ENCODE measurements around the gene SLC6A2.
"Not testable (repeated sequence)": the region's sequence is repeated elsewhere in the genome, so short reads cannot be mapped to it uniquely, and the experiment has no call there.

SLC6A2 gene

GRCh38 chr16:55713103-55713502, 57.3 kb downstream of the SLC6A2 start:
- DNase-seq (ENCODE audit: low read depth) = no peak

GRCh38 chr16:55717326-55717725, 61.5 kb downstream of the SLC6A2 start:
- no peak for DNase-seq (ENCODE audit: low read depth)

GRCh38 chr16:55725055-55725777, 69.4 kb downstream of the SLC6A2 start:
- DNase-seq (ENCODE audit: low read depth) = no peak

GRCh38 chr16:55728797-55729196, 73.0 kb downstream of the SLC6A2 start:
- no peak for DNase-seq (ENCODE audit: low read depth)

- no peak for DNase-seq (ENCODE audit: low read depth)
Observed at GRCh38 chr16:55730115-55730514, 74.3 kb downstream of the SLC6A2 start.

- DNase-seq (ENCODE audit: low read depth) = no peak
Observed at GRCh38 chr16:55732496-55732895, 76.7 kb downstream of the SLC6A2 start.

- no peak for DNase-seq (ENCODE audit: low read depth)
Observed at GRCh38 chr16:55734665-55735064, 78.9 kb downstream of the SLC6A2 start.

GRCh38 chr16:55735120-55735781, 79.5 kb downstream of the SLC6A2 start:
- DNase-seq (ENCODE audit: low read depth) = no peak

- no peak for DNase-seq (ENCODE audit: low read depth)
Observed at GRCh38 chr16:55736671-55737070, 80.9 kb downstream of the SLC6A2 start.

GRCh38 chr16:55737318-55737717, 81.5 kb downstream of the SLC6A2 start:
- DNase-seq (ENCODE audit: low read depth) = no peak

- no peak for DNase-seq (ENCODE audit: low read depth)
Observed at GRCh38 chr16:55737966-55738365, 82.2 kb downstream of the SLC6A2 start.

- no peak for DNase-seq (ENCODE audit: low read depth)
Observed at GRCh38 chr16:55746081-55746480, 90.3 kb downstream of the SLC6A2 start.

- DNase-seq (ENCODE audit: low read depth) = no peak
Observed at GRCh38 chr16:55747785-55748184, 92.0 kb downstream of the SLC6A2 start.

- not testable (repeated sequence) for DNase-seq (ENCODE audit: low read depth)
Observed at GRCh38 chr16:55752465-55753144, 96.8 kb downstream of the SLC6A2 start.

- not testable (repeated sequence) for DNase-seq (ENCODE audit: low read depth)
Observed at GRCh38 chr16:55753145-55753631, 97.4 kb downstream of the SLC6A2 start.
